ENCODE results near the gene EPHA4. TPM values are rescaled to one million over a fixed set of nuclear protein-coding genes. Genes with fewer than 3 reads are reported as not detected.

The EPHA4 gene
- total and polyA plus RNA-seq, 2 of the 4 experiments (the other 2 are of a cell fraction), result 36.9 to 132 TPM

GRCh38 chr2:221555494-221555846, 16.6 kb downstream of the EPHA4 start:
- H3K27ac ChIP-seq (ENCODE audit: insufficient read depth, low read length), result no peak overlapping the region
- no peak overlapping the region for H2BK5ac ChIP-seq (ENCODE audit: low read depth, low read length, poor library complexity, severe bottlenecking)
- H2AFZ ChIP-seq (replicated peaks; ENCODE audit: low read length, poor library complexity), result no peak overlapping the region
- no peak overlapping the region for H2BK120ac ChIP-seq (ENCODE audit: low read depth, low read length)
- intact Hi-C loops (cut with micrococcal nuclease), result no loop called here
- no peaks in the 10 kb centered on the region for H3K9me1 ChIP-seq (ENCODE audit: insufficient read depth, low read length)
- ATAC-seq (ENCODE audit: low read depth) (no peak), DNase-seq (no peak)
- no CpG with 5 or more reads among the region's 2 CpGs for WGBS, 2 experiments (ENCODE audit: extremely low coverage in 2 of 2, insufficient read length in 1 of 2)
- H4K8ac ChIP-seq (ENCODE audit: low read depth in 2 of 2, low read length in 2 of 2), result no peak overlapping the region; a peak in 1 of 4 replicates
- peaks cover 5% of the 10 kb centered on the region for H3K4me1 ChIP-seq (ENCODE audit: control insufficient read depth, insufficient read depth, low read length)
- dilution Hi-C loops (cut with HindIII; ENCODE audit: low sequenced_read_pairs, unreplicated experiment), result no loop called here
- no peak overlapping the region for H3K9ac ChIP-seq (ENCODE audit: low read depth, low read length)
- in situ Hi-C loops (cut with MboI; ENCODE audit: low sequenced_read_pairs), result no loop called here
- H3K4me3 ChIP-seq (ENCODE audit: insufficient read depth, low read depth, low read length), result no peak overlapping the region
- H4K91ac ChIP-seq (ENCODE audit: insufficient read depth, low read depth, low read length), result no peak overlapping the region
- H4K20me1 ChIP-seq (ENCODE audit: insufficient read depth, low read length), result no peaks in the 10 kb centered on the region
- H4K5ac ChIP-seq (ENCODE audit: low read depth, low read length), result no peak overlapping the region
- H3K79me1 ChIP-seq (ENCODE audit: low read depth in 1 of 2, low read length in 2 of 2), result peaks cover 12 to 14% of the 10 kb centered on the region in 2 experiments; a peak in 2 of 4 replicates
- no peak for TF ChIP-seq MXI1 (IDR thresholded peaks at IDR 0.05; ENCODE audit: borderline replicate concordance, low read depth, low read length)
- TF ChIP-seq MAFK (IDR thresholded peaks at IDR 0.05; ENCODE audit: low read depth, low read length), result no peak
- TF ChIP-seq FOS (IDR thresholded peaks at IDR 0.05; ENCODE audit: low read depth, low read length), result no peak
- TF ChIP-seq BHLHE40 (IDR thresholded peaks at IDR 0.05; ENCODE audit: low read depth, low read length), result no peak
- TF ChIP-seq ELK1 (IDR thresholded peaks at IDR 0.05; ENCODE audit: borderline replicate concordance, low read depth, low read length), result no peak
- TF ChIP-seq RAD21 (IDR thresholded peaks at IDR 0.05; ENCODE audit: low read length), result no peak
- TF ChIP-seq NFE2L2 (IDR thresholded peaks at IDR 0.05; ENCODE audit: low read depth, low read length), result no peak
- no peak for TF ChIP-seq SMC3 (IDR thresholded peaks at IDR 0.05; ENCODE audit: low read depth, low read length)
- TF ChIP-seq CTCF (conservative IDR thresholded peaks at IDR 0.05; ENCODE audit: low read depth, low read length), result no peak
- TF ChIP-seq CEBPB (IDR thresholded peaks at IDR 0.05; ENCODE audit: low read depth, low read length), result no peak
- TF ChIP-seq RFX5 (IDR thresholded peaks at IDR 0.05; ENCODE audit: low read depth, low read length), result no peak
- no peak for TF ChIP-seq MAZ (IDR thresholded peaks at IDR 0.05; ENCODE audit: borderline replicate concordance, low read depth, low read length)
- no peak for TF ChIP-seq CHD1 (IDR thresholded peaks at IDR 0.05; ENCODE audit: low read depth, low read length)
- 0 out of 2 replicates have a peak overlapping the region, but pooled peaks have one; percentile 7 for H3K4me2 ChIP-seq (ENCODE audit: low read depth, low read length)
- H3K36me3 ChIP-seq (ENCODE audit: control insufficient read depth, insufficient read depth, low read length), result peaks cover 4% of the 10 kb centered on the region
- no TSS peak for BruUV-seq (replicated peaks)
- ChIA-PET POLR2A (ENCODE audit: unreplicated experiment) (no interaction called here), CTCF (no interaction called here)
- no peak overlapping the region for H3K18ac ChIP-seq (ENCODE audit: low read depth, low read length)
- no peaks in the 10 kb centered on the region for H3K9me3 ChIP-seq (ENCODE audit: control insufficient read depth, insufficient read depth, low read length)
- H2BK15ac ChIP-seq (ENCODE audit: low read depth, low read length), result no peak overlapping the region
- H3K56ac ChIP-seq (ENCODE audit: extremely low read depth, insufficient read depth, low read length), result no peak overlapping the region
- no peak overlapping the region for H2AK5ac ChIP-seq (ENCODE audit: low read depth, low read length)
- H3K14ac ChIP-seq (replicated peaks; ENCODE audit: low read depth, low read length), result no peak overlapping the region
- no peak overlapping the region for H3K23ac ChIP-seq (ENCODE audit: low read depth, low read length)
- H2AK9ac ChIP-seq (replicated peaks; ENCODE audit: low read depth, low read length, poor library complexity), result no peak overlapping the region
- H3K27me3 ChIP-seq (ENCODE audit: control insufficient read depth, insufficient read depth, low read length), result no peaks in the 10 kb centered on the region
- no peak overlapping the region for H2BK20ac ChIP-seq (ENCODE audit: low read depth, low read length)
- H3K4ac ChIP-seq (ENCODE audit: low read depth, low read length), result no peak overlapping the region
